SKM-1 (cell line): ENCODE data around the gene TM4SF4.

Experiments used
- DNase-seq: peaks from one replicate; lab custom pipeline; 2025; ENCODE audit not compliant: unreplicated experiment; lab: John Stamatoyannopoulos, UW

The TM4SF4 gene

DNA sequence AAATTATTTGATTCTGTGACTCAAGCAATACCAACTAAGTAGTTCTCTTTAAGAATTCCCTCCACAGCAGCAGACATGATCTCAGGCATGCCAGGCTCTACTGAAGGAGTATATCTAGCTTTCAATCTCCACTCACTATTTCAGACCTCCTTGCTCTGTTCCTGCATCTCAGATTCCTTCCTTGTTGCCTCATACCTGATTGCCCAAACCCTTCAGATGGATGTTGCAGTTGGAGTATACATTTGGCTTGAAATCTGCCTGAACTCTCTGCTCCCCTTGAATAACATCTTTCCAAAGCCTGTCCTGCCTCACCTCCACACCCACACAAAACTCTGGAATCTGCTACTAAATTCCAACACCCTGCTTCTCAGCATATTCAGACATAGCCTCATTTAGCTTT is 19.8 kb upstream of the TM4SF4 start:
- no peak for DNase-seq

DNA sequence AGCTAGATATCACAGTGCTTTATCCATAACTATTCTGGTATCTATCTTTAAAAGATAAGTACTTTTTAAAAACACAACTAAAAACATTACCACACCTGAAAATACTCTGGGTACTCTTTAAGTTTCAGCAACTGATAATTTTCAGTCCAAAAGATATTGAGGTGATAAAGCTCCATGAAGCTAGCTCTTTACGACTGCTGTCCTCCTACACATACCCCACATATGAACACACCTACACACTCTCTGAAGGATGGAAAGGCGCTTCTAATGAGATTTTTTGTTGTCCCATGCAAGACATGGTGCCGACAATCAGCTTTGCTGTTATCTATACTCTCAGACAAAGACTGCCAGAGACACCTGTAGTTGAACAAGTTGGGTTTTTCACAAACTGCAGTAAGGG is 19.1 kb upstream of the TM4SF4 start:
- DNase-seq, result no peak

DNA sequence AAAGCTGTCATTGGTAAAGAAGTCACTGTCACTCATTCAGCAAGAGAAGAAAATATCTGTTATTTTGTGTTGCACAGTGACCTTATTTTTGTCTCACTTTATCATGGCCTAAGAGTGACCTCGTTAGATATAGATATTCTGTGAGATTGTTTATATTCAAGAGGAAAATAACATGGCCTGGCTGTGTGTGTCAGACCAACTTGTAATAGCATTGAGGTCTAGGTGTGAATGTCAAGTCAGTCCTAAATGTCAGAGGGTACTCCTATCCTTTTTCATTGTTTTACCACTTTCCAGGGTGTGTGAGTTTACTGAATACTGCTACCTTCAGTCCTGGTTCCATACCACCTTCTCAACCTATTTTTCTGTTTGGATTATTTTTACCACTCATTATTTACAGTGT is 18.5 kb upstream of the TM4SF4 start:
- DNase-seq, result no peak

DNA sequence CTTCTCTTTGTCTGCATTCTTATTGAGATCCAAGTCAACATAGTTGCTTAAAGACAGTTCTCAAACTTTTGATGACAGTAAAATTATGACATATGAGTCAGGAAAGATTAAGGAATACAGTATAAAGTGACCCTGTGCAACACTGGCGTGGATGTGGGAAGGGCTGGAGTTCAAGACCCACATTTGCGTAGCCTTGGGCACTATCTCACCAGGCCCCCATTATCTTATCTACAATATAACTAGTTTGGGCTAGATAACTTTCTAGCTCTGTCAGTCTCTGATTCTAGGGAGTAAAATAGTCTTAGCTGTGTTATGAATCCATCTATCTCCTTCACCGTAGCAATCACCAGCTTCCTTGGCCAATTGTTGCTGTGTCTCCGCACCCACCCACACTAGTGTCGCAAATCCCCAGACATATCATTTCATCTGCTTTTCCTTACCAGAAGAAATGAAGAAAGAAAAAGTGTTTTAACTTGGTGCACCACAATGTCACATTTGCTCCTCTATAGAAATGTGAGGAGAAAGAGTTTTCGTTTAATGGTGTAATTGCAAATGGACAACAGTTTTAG is 14.9 kb upstream of the TM4SF4 start:
- DNase-seq, result no peak

DNA sequence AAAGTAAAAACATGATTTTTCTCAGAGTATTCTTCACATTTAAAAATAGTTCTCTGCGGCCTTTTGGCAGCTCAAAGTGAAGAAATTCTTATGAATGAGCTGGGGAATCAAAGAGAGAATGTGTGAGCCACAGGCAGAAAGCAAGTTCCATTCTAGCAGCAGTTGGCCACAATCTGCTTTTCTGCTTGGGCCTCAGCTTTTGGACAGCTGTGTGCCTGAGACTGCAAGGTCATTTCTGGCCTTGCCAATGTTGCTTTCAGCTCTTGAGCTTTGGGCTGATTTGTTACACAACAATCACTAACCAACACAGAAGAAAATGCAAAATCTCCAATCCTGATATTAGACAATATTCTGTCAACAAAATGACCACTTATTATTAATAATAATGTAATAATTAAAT is 14.4 kb upstream of the TM4SF4 start:
- DNase-seq, result no peak

DNA sequence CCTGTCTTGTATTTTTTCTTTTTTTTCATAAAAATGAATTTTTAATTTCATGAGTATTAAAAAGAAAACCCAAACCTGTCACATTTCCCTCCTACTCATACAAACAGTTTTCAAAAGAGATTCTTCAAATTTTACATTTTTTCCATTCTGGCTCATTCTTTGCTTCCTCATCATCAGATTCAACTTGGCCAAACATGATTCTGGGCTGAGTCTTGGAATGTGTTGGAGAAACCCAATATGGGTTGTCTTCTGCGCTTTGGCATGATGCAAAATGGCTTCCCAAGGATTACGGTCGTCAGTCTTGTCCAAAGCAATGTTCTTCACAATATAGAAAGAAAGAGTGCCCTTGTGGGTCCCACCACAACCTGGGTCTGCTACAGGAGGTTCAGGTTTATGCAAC is 12.4 kb upstream of the TM4SF4 start:
- DNase-seq, result no peak

DNA sequence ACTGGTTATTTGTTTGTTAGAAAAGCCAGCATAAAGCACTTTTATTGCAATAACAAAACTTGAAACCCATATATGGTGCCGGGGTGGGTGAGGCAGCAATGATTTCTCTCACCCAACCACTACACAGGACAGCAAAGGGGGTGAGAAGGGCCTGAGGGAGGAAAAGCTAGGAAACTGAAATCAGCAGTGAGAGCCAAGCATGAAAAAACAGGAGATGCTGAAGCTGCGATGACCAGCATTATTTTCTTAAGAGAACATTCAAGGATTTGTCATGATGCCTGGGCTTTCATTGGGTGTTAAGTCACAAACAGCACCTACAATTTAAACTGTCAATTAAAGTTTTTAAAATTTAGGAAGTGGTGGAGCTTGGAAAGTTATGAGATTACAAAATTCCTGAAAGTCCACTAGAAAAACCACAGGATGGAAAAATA is 11.9 kb upstream of the TM4SF4 start:
- no peak for DNase-seq

DNA sequence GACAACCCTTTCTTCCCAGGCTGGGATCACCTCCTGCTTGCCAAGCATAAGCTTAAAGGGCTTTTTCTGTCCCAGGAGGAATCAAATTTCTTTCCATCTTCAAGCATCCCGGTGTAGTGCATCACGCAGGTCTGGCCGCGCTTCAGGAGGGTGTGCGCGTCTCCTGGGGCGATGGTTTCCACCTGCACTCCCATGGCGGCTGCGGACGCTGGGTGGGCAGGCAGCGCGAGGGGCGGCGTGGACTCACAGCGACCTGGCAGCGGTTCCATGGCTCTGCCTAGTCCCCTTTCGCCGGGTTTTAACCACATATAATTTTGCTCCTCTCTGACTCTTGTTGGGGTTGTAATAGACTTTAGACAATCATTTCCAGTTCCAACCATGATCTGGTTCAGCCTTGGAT is 10.6 kb upstream of the TM4SF4 start:
- no peak for DNase-seq

DNA sequence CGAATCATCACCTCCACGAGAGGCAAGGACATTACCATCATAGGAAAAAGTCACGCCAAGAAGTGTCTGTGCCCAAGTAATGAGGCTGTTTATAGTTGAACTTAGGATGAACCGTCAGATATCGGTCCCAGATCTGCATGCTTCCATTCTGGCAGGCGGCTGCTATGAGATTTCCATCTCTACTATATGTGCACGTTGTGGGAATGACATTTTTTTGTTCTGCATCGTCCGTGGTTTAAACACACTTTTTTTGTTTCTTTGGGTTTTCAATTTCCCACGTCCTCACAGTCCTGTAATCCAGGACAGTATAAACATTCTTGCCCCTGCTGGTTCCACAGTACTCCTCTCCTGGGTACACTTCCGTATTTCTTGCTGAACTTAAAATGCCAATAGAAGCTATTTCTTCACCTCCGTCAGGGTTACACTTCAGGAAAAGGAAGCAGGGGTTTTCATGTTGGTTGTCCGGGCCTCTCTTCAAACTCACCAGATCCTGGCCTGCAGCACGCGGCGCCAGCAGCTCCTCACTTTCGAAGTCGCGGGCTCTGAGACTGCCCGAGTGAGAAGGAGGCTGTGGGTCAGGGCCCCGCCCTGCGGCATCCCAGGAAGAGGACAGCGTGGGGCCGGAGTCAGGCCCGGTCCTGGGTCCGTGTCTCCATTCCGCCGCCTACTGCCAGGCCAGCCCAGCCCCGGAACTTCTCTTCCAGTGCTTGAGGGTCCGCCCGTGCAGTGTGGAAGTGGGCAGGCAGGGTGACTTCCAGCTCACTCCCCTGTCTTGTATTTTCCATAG is 9.8 kb upstream of the TM4SF4 start:
- no peak for DNase-seq

DNA sequence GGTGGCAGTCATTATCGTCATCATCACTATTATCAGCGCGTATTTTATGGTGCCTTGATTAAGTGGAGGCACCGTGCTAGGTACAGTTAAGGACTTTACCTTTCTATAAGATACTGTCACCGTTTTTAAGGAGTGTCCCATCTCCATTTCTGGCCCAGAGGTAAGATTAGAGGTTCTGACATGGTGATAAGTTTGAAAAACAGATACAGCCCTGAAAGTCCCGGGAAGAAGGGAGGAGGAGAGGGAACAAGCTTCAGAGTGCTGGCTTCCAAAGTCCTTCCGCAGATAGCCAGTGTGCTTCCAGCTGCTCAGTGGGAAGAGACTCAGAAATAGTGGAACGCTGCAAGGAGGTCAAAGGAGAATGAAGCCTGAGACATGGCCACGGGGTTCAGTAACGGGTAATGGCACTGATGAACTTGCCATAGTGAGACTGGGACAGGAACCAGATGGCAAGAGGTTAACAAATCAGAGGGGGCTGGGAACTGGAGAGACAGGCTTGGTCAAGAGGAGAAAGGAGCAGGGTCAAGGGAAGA is 9.1 kb upstream of the TM4SF4 start:
- DNase-seq, result no peak

DNA sequence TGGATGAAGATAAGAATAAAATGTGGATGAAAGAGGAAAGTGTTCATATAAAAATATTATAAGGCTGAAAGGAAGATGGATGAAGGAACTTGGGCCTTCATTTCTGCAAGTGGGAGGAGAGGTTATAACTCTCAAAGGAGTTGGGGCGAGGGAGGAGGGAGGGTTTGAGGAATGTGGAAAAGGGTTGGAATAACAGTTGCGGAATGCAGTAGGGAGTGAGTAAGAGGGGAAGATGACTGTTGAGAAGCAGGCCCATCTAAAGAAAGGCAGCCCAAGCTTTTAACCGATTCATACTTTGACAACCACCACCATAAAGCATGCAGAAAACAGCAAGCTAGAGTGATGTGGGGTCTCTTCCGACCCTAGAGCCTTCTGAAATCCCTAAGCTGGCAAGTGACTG is 8.3 kb upstream of the TM4SF4 start:
- no peak for DNase-seq

DNA sequence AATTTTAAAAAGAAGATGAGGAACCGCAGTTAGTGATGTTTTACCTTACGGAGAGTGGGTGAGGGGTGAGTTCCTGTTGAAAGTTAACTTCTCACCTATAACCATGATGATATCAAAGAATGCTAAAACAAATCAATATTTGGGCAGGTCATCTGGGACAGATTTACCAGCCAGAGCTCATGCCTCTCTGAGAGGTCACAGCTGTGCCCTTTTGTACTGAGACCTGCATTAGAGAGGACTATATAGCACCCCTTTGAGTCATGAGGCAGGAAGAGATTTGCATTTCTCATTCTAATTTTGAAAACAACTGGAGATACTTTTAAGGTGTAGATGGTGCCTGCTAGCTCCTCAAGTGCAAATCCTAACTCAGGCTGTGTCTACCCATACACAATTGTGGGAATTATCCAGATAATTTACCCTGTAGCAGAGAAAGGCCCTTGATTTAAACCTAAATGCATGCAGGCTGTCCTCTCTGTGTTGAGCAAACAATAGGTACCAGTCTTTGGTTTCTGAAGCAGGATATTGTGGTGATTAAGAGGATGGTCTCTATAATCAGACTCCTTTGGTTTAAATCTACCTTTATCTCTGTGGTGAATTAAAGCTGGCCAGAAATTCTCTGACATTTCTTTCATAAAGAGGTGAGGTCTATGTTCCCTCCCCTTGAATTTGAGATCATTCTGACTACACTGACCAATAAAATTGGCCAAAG is 5.8 kb upstream of the TM4SF4 start:
- DNase-seq, result no peak

DNA sequence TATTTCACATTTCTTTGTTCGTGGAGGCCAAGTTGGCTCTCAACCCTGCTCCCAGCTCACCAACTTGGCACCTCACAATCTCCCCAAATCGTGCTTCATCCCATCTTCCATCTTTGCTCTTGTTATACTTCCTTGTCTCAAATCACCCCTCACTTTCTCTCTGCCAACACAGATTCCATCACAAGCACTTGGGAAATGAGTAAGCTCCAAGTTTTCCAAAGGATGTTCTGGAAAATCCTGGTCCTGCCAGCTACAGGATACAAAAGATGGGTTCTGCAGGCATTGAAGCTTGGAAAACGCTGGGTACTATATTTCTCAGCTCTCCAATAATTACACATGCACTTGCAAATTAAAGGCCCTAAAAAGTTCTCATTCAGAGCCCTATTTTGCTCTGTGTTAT is 4.1 kb upstream of the TM4SF4 start:
- DNase-seq, result no peak

DNA sequence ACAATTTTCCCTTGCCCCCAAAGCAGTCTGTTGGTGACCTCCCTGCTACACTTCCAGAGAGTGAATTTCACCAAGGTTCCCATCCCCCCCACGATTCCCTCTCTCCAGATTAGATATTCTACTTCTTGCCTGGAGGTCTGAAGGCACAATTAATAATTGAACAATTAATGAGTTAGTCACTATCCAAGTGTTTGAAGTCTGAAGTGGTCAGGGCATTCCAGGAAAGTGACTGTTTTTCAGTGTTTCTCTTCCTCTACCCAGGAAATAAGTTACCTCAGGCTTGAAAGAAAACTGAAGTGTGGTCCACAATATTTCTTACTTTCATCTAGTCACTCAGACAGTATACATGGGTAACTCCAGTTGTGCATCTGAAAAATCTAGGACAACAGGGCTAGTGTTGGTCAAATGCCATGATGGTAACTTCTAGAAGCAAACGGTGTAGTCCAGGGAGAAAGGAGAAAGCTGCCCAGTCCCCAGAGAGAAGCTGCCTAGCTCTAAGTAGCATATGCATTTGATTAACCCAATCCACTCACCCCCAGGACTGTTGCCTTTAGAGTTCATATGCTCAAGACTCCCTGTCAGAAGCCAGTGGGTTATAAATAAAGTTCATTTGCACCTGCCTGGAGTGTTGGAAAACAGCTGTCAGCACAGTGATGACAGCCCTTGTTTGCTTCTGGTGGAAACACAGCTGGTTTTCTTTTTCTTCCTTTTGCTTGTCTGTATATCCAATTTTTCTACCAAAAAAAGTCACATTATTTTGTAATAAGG is 2.3 kb upstream of the TM4SF4 start:
- DNase-seq, result no peak

DNA sequence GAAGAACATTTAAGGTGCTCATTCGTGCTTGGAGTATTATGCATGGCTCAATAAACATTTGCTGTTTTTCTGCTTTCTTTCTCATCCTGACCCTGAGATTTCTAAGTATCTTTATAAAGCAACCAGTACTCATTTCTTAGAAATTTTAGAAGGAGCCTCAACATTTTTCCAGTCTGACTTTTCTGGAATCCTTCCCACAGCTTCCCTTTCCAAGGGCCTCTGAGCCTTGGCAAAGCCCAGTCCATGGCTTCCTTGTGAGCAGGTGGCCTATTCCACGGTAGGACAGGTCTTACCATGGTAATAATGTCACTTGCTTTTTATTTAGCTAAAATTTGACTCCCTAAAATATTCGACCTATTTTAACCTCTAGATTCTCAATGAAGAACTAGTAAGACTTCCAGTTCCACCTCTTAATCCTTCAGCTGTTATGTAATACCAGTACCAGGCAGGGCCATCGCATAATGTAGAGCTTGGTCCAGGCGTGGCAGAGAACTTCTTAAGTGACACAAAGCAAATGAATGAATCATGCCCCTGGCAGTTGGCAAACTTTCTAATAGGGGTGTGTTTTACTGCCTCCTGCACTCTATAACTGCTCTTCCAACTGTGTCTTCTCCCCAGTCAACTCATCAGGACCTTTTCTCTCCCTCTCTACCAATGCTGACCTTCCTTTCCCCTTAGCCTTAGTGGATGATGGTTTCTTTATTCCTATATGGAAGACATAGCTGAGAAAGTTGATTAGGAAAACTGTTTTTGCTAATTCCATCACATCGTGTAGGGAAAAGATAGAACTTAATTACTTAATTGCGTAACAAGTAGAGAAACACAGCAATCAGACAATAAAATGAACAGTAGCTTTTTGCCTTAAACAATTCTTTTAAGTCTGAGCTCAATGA is 894 bp upstream of the TM4SF4 start:
- DNase-seq, result no peak

DNA sequence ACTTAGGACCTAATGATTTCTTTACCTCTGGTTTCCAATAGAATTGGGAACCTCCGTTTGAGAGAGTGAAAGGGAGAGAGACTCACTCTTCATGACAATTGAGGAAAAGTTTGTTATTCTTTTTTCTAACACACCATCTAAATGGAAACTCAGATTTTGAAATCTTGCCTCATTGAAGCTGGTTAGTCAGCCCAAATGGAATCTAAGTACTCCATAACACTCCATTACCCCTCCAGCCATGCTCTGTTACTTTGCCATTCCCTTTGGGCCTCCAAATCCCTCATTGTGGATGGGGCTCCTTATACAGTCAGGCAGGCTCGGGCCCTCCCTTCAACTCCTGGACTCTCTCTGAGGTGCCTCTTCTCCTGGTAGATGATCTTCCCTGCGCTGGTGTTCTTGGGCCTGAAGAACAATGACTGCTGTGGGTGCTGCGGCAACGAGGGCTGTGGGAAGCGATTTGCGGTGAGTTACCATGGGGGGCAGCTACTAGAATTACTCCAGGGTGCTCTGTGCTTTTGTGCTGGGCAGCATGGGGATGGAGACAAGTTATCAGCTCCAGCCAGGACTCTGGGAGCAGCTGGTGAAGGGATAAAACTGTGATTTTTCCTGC is 1.1 kb downstream of the TM4SF4 start:
- no peak for DNase-seq

DNA sequence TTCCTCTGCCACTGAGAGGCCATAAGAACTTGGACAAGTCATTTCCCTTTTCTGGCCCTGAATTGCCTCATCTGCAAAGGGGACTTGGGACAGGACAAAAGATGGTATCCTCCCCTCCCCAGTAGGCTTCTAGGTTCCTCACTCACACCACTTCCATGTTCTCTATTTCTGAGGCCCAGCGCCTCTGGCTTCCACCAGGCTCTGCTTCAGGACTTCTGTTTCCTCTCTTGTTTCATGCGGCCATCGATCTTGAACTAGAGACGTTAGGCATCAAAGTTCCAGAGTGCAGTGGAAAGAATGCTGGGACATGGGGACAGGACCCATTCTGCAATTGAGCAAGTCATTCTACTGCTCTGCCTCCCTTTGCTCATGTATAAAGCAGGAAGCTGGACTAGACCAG is 1.7 kb downstream of the TM4SF4 start:
- peak; percentile 52 for DNase-seq

DNA sequence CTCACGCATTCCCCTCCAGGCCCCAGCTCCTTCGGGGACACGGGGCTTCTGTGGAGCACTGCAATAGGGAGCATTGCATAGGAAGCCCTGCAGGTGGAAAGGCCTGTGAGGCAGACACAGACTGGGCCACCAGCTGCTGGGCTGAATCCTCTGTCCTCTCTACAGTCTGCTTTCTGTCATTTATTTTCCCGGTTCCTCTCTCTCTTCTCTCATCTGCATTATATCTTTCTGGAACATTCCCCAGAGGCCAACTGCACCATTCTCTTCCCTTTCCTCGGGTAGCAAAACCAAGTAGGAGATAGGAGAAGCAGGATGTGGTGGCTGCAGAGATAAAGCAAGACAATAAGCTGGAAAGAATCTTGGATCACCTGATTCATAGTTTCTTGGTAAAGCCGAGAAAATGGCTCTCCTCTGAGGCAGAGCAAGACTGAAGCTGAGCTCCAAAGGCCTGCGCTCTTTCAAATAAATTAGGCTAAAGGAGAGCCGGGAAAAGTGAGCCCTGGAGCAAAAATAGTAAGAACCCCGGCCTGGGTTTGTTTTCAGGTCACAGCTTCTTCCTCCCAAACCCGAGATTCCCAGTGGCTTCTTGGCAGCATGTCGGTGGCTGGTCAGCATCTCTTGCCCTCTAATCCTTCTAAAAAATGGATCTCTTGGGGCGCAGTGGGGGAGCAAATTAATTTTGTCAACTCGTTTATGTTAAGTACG is 5.3 kb downstream of the TM4SF4 start:
- no peak for DNase-seq

DNA sequence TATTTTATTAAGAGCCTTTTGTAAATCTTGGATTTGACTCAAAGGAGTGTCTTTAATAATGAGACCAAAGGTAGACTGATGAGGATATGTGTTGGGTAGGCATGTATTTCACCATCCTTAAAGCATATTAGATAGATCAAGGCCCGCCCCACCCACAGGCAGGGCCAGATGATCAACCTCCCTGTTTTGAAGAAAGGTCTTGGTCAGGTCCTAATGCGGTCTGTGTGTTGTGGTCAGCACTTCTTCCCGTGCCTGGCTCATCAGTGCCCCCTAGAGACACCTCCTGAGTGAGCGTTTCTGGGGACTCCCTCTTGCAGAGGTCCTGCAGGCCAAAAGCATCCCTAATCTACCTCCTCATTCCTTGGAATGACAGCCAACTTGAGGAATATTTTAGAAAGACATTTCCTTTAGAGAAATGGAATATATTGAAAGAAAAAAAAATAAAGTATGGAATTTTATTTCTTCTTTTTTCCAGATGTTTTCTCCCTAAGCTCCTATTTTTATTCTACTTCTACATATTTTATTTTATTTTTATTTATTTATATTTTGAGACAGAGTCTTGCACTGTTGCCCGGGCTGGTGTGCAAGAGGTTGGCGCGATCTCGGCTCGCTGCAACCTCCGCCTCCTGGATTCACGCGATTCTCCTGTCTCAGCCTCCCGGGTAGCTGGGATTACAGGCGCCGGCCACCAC is 6.0 kb downstream of the TM4SF4 start:
- peak; percentile 44 for DNase-seq
